Measurements from ENCODE around the gene MRPS11. TPM values are rescaled to one million over a fixed set of nuclear protein-coding genes. Genes with fewer than 3 reads are reported as not detected.

Gene MRPS11
- total and polyA plus RNA-seq, 9 of the 15 experiments (the other 6 are each of a cell fraction or from before 2014, with no cell fraction given): 28.3 to 83.2 (median 53.1) TPM

DNA sequence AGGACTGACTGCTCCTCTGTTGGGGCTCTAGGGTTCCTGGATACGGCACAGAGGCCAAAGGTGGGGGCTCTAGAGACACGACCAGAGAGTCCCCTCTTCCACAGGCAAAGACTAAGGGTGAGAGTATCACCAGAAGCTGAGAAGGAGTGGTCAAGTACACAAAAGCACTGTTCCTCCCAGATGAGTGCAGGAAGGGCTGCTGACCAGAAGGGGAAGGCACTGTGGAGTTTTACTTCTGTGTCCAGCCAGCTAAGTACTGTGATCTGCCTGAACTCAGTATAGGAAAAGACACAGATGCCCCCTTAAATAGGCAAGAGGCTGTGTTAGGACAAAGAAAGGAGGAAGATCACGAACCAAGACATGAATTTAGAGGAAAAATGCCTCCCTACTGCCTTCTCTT is 11.7 kb downstream of the MRPS11 start:
- no peak overlapping the region for H3K27ac ChIP-seq (ENCODE audit: extremely low read depth, low read depth, low read length)
- H3K9me1 ChIP-seq (ENCODE audit: control insufficient read depth, insufficient read depth, low read length): no peaks in the 10 kb centered on the region
- H3K4me1 ChIP-seq (replicated peaks in 1 of 2; ENCODE audit: control insufficient read depth in 2 of 2, insufficient read depth in 2 of 2, low read length in 2 of 2): no peaks in the 10 kb centered on the region
- peak; percentile 69 for ATAC-seq
- no peak overlapping the region for H3K4me2 ChIP-seq (ENCODE audit: insufficient read depth, low read length)
- no TSS peak for BruUV-seq (replicated peaks)
- no peak overlapping the region for H3K4me3 ChIP-seq
- no peaks in the 10 kb centered on the region for H3K79me2 ChIP-seq (ENCODE audit: control insufficient read depth, insufficient read depth, low read length)
- intact Hi-C loops (cut with micrococcal nuclease) (no loop called here), in situ Hi-C loops (cut with MboI) (loop anchor here (5.0 to 10.0 kb wide), 2 partner anchors 138 to 346 kb away; no protein-coding TSS in a partner anchor)
- H4K20me1 ChIP-seq (replicated peaks; ENCODE audit: control insufficient read depth, insufficient read depth, low read length): no peaks in the 10 kb centered on the region
- POLR2A ChIA-PET: interaction anchor here (0.5 kb wide), 1 partner anchor 159 kb away, joined by 3 read pairs; no protein-coding TSS in a partner anchor
- H3K9ac ChIP-seq (ENCODE audit: insufficient read depth in 1 of 2, low read depth in 2 of 2, low read length in 2 of 2): 0 out of 4 replicates have a peak overlapping the region, but pooled peaks of 1 of the 2 experiments have one; percentile 46
- H3K27me3 ChIP-seq (ENCODE audit: control insufficient read depth in 2 of 2, insufficient read depth in 2 of 2, low read length in 2 of 2): no peaks in the 10 kb centered on the region
- CTCF ChIA-PET (ENCODE audit: low intra/inter-chr PET ratio): no interaction called here
- H3K36me3 ChIP-seq (ENCODE audit: control insufficient read depth, insufficient read depth, low read length): peaks cover 36% of the 10 kb centered on the region
- WGBS (ENCODE audit: insufficient coverage, low coverage, missing lambda C conversion rate): 80% methylated on average over 3 of the region's 3 CpGs
- no peak for FAIRE-seq
- no peaks in the 10 kb centered on the region for H3K9me3 ChIP-seq (replicated peaks; ENCODE audit: control insufficient read depth, insufficient read depth, low read depth, low read length)
- no peak for DNase-seq (ENCODE audit: extremely low read depth in 1 of 4, low spot score in 3 of 4)
- no peak overlapping the region for H2AFZ ChIP-seq (ENCODE audit: low read depth, low read length)
- TF ChIP-seq MEF2A (IDR thresholded peaks at IDR 0.05; ENCODE audit: control insufficient read depth, low read depth, low read length): no peak
- TF ChIP-seq CC2D1A (IDR thresholded peaks at IDR 0.05): no peak
- TF ChIP-seq RAD21 (CRISPR knock-in tag; conservative IDR thresholded peaks at IDR 0.05 in 1 of 2, IDR thresholded peaks at IDR 0.05 in 1 of 2): peak in 1 of 2 experiments; percentile 9; a peak in 1 of 4 replicates
- TF ChIP-seq ZNF143 (CRISPR knock-in tag; IDR thresholded peaks at IDR 0.05): no peak

DNA sequence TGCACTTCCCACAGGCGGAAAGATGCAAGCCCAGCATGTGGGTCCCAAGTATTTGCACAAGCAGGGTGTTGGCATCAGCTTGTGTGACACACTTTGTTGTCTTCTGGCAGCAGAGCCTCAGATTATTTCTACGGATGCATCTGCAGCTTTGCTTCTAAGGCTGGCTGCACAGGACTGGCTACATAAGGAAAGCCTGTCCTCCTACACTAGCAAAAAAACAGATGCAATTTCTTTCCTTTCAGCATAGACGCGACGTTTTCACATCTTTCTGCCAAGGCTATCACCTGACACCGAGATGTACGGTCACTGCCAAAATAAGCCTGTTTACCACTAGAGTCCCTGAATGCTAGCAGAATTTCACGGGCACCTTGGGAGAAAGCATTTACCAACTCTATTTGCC is 13.5 kb downstream of the MRPS11 start:
- Histone ChIP-seq H3K27me3 (ENCODE audit: control insufficient read depth in 2 of 2, insufficient read depth in 2 of 2, low read length in 2 of 2) (no peaks in the 10 kb centered on the region), H3K4me2 (ENCODE audit: insufficient read depth, low read length) (no peak overlapping the region), H3K9me1 (ENCODE audit: control insufficient read depth, insufficient read depth, low read length) (no peaks in the 10 kb centered on the region), H3K4me1 (replicated peaks in 1 of 2; ENCODE audit: control insufficient read depth in 2 of 2, insufficient read depth in 2 of 2, low read length in 2 of 2) (no peaks in the 10 kb centered on the region), H2AFZ (ENCODE audit: low read depth, low read length) (no peak overlapping the region), H3K9ac (ENCODE audit: insufficient read depth in 1 of 2, low read depth in 2 of 2, low read length in 2 of 2) (peak overlapping the region in 1 of 2 experiments; percentile 8; a peak in 1 of 4 replicates), H3K27ac (ENCODE audit: extremely low read depth, low read depth, low read length) (no peak overlapping the region), H4K20me1 (replicated peaks; ENCODE audit: control insufficient read depth, insufficient read depth, low read length) (no peaks in the 10 kb centered on the region), H3K9me3 (replicated peaks; ENCODE audit: control insufficient read depth, insufficient read depth, low read depth, low read length) (no peaks in the 10 kb centered on the region), H3K36me3 (ENCODE audit: control insufficient read depth, insufficient read depth, low read length) (peaks cover 26% of the 10 kb centered on the region), H3K79me2 (ENCODE audit: control insufficient read depth, insufficient read depth, low read length) (no peaks in the 10 kb centered on the region), H3K4me3 (no peak overlapping the region)
- POLR2A ChIA-PET: interaction anchor here (0.7 to 1.9 kb wide), 4 partner anchors 9 to 530 kb away, joined by 3 to 7 read pairs (median 3); partner anchors contain the start of genes MRPL46 and MRPS11
- BruUV-seq (replicated peaks): no TSS peak
- FAIRE-seq (no peak), DNase-seq (ENCODE audit: extremely low read depth in 1 of 4, low spot score in 3 of 4) (no peak), ATAC-seq (no peak)
- in situ Hi-C loops (cut with MboI): no loop called here
- intact Hi-C loops (cut with micrococcal nuclease): no loop called here
- 74% methylated on average over 8 of the region's 8 CpGs for WGBS (ENCODE audit: insufficient coverage, low coverage, missing lambda C conversion rate)
- TF ChIP-seq, protein P1, sequence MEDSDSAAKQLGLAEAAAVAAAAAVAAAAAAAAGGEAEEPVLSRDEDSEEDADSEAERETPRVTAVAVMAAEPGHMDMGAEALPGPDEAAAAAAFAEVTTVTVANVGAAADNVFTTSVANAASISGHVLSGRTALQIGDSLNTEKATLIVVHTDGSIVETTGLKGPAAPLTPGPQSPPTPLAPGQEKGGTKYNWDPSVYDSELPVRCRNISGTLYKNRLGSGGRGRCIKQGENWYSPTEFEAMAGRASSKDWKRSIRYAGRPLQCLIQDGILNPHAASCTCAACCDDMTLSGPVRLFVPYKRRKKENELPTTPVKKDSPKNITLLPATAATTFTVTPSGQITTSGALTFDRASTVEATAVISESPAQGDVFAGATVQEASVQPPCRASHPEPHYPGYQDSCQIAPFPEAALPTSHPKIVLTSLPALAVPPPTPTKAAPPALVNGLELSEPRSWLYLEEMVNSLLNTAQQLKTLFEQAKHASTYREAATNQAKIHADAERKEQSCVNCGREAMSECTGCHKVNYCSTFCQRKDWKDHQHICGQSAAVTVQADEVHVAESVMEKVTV (CRISPR knock-in tag; IDR thresholded peaks at IDR 0.05): no peak
- TF ChIP-seq CREM (IDR thresholded peaks at IDR 0.05; ENCODE audit: low read depth) (no peak), ZNF696 (CRISPR knock-in tag; conservative IDR thresholded peaks at IDR 0.05) (no peak), SP1 (CRISPR knock-in tag; IDR thresholded peaks at IDR 0.05) (no peak), ZSCAN32 (CRISPR knock-in tag; IDR thresholded peaks at IDR 0.05) (no peak), NR2F6 (CRISPR knock-in tag; IDR thresholded peaks at IDR 0.05) (no peak), NFYB (IDR thresholded peaks at IDR 0.05; ENCODE audit: extremely low read depth, insufficient read length) (no peak)
- TF ChIP-seq, protein P2, sequence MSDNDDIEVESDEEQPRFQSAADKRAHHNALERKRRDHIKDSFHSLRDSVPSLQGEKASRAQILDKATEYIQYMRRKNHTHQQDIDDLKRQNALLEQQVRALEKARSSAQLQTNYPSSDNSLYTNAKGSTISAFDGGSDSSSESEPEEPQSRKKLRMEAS (CRISPR knock-in tag; IDR thresholded peaks at IDR 0.05): no peak
- CTCF ChIA-PET (ENCODE audit: low intra/inter-chr PET ratio): no interaction called here

Measured in K562 (cell line).